NT2/D1 (cell line): ENCODE data around the gene SDF4.

Experiments used
- SUZ12 ChIP-seq: IDR thresholded peaks from 2 replicates; pipeline ENCODE4 v1.6.1; 2011; ENCODE audit not compliant: insufficient read length, insufficient read depth; ENCODE audit errors: extremely low read depth
- YY1 ChIP-seq: IDR thresholded peaks from 2 replicates; pipeline ENCODE4 v1.6.1; 2011; ENCODE audit not compliant: insufficient read length, insufficient read depth
- ZNF274 ChIP-seq: IDR thresholded peaks from 2 replicates; pipeline ENCODE4 v1.6.1; 2011; ENCODE audit warnings: mild to moderate bottlenecking, low read depth, low read length

- TF ChIP-seq ZNF274: no peak
- TF ChIP-seq SUZ12: no peak
- TF ChIP-seq YY1: no peak
These were observed 63.9 kb downstream of the SDF4 start for GRCh38 chr1:1167841-1168450.
